Mesothelial cell of epicardium (in vitro differentiated cells): ENCODE results near the gene OSBPL1A. TPM values are rescaled to one million over a fixed set of nuclear protein-coding genes. Genes with fewer than 3 reads are reported as not detected.

Source experiments
- DNase-seq, 2 experiments: peaks; one replicate each; pipeline ENCODE4 v3.0.0; 2021; ENCODE audit warnings: low spot score in 2 of 2; ENCODE audit not compliant: unreplicated experiment in 2 of 2
- H3K27ac Mint-ChIP-seq: 2 replicates; pipeline ENCODE4 v1.8.0; 2021; ENCODE audit warnings: mixed read lengths
- H3K27me3 Mint-ChIP-seq: 2 replicates; pipeline ENCODE4 v1.8.0; 2021; ENCODE audit warnings: low read depth, mixed read lengths
- H3K36me3 Mint-ChIP-seq: 2 replicates; pipeline ENCODE4 v1.8.0; 2021; ENCODE audit warnings: mixed read lengths
- H3K4me1 Mint-ChIP-seq: 2 replicates; pipeline ENCODE4 v1.8.0; 2021; ENCODE audit warnings: mixed read lengths
- H3K4me3 Mint-ChIP-seq: 2 replicates; pipeline ENCODE4 v1.8.0; 2021; ENCODE audit warnings: mild to moderate bottlenecking, moderate library complexity, mixed read lengths
- H3K9me3 Mint-ChIP-seq: 2 replicates; pipeline ENCODE4 v1.8.0; 2021; ENCODE audit warnings: mixed read lengths
- CTCF ChIP-seq: fragments of 200-600 bp; sonication (generic); IDR thresholded peaks from one replicate; pipeline ENCODE4 v1.5.0; 2021; ENCODE audit warnings: antibody characterized with exemption; ENCODE audit not compliant: unreplicated experiment
- total RNA-seq: library from RNA; stranded (reverse); gene quantifications from 3 replicates; pipeline ENCODE4 v1.2.1, GENCODE V29; 2021

Gene OSBPL1A
- total RNA-seq, 1 donor from 2014 or later, result 36.1 TPM

GRCh38 chr18:24271381-24272228 is 126.0 kb downstream of the OSBPL1A start:
- peaks cover 29% of the 10 kb centered on the region for H3K4me1 Mint-ChIP-seq
- H3K36me3 Mint-ChIP-seq, result peaks cover 8% of the 10 kb centered on the region
- peak; percentile 67 to 82 for DNase-seq
- no peaks in the 10 kb centered on the region for H3K27me3 Mint-ChIP-seq
- peak overlapping the region; percentile 88 for H3K27ac Mint-ChIP-seq
- no peaks in the 10 kb centered on the region for H3K9me3 Mint-ChIP-seq
- H3K4me3 Mint-ChIP-seq, result peak overlapping the region; percentile 91
- no peak for TF ChIP-seq CTCF

DNA sequence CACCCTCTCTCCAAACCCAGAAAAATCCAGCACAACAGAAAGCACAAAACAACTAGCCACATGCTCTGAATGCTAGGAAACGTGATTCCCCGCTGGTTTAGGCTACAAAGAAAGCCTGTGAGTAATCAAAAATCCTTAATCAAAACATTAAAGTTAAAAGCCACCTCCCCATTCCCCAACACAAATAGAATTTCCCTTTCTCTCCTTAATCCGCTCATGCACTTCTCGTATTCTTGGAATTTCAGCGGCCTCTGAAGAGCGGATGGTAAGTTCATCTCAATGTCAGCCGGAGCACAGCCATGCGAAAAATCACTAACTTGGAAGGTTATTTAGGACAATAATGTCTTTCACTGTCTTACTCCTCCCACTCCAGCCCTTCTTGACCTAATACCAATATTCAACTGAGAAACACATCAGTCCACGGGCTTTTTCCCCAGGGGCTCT is 126.7 kb downstream of the OSBPL1A start:
- H3K27me3 Mint-ChIP-seq, result no peaks in the 10 kb centered on the region
- DNase-seq, result no peak
- peaks cover 11% of the 10 kb centered on the region for H3K36me3 Mint-ChIP-seq
- peak overlapping the region; percentile 91 for H3K4me3 Mint-ChIP-seq
- H3K9me3 Mint-ChIP-seq, result no peaks in the 10 kb centered on the region
- H3K27ac Mint-ChIP-seq, result peak overlapping the region; percentile 76
- H3K4me1 Mint-ChIP-seq, result peaks cover 29% of the 10 kb centered on the region
- TF ChIP-seq CTCF, result no peak

- no peaks in the 10 kb centered on the region for H3K27me3 Mint-ChIP-seq
- H3K9me3 Mint-ChIP-seq, result no peaks in the 10 kb centered on the region
These were observed 127.2 kb downstream of the OSBPL1A start for GRCh38 chr18:24270358-24270936.

GRCh38 chr18:24268784-24269550 is 128.7 kb downstream of the OSBPL1A start:
- H3K4me3 Mint-ChIP-seq, result no peak overlapping the region

More at GRCh38 chr18:24270358-24270936, 127.2 kb downstream of the OSBPL1A start:
- peak overlapping the region; percentile 91 for H3K4me3 Mint-ChIP-seq
- peak overlapping the region; percentile 76 for H3K27ac Mint-ChIP-seq
- TF ChIP-seq CTCF, result no peak
- H3K4me1 Mint-ChIP-seq, result peaks cover 29% of the 10 kb centered on the region
- H3K36me3 Mint-ChIP-seq, result peaks cover 15% of the 10 kb centered on the region
- DNase-seq, result no peak

More at GRCh38 chr18:24268784-24269550, 128.7 kb downstream of the OSBPL1A start:
- Mint-ChIP-seq H3K27ac (no peak overlapping the region), H3K36me3 (peaks cover 16% of the 10 kb centered on the region), H3K9me3 (no peaks in the 10 kb centered on the region), H3K4me1 (peaks cover 29% of the 10 kb centered on the region), H3K27me3 (no peaks in the 10 kb centered on the region)
- no peak for TF ChIP-seq CTCF
- DNase-seq, result no peak
